H1 (cell line): Measurements from ENCODE around the gene GANAB.

Source experiments
- CTCF ChIP-seq, 3 experiments: IDR thresholded peaks; 1 replicate in 2 of 3; 2 replicates in 1 of 3; pipeline versions ENCODE4 v1.5.1 to v1.6.1; 2011; ENCODE audit warnings: low read length in 3 of 3, mild to moderate bottlenecking in 3 of 3, inconsistent platforms in 2 of 3, low read depth in 1 of 3, moderate library complexity in 1 of 3; ENCODE audit not compliant: insufficient read depth in 1 of 3; ENCODE audit errors: control extremely low read depth in 1 of 3
- EP300 ChIP-seq, 2 experiments: IDR thresholded peaks; 1 replicate in 1 of 2; 2 replicates in 1 of 2; pipeline ENCODE4 v1.6.1; 2011 to 2012; ENCODE audit warnings: low read depth in 2 of 2, low read length in 2 of 2, mild to moderate bottlenecking in 2 of 2, borderline replicate concordance in 1 of 2, inconsistent platforms in 1 of 2, moderate library complexity in 1 of 2

- TF ChIP-seq EP300 (IDR thresholded peaks at IDR 0.05; ENCODE audit: borderline replicate concordance in 1 of 2, low read depth in 2 of 2, low read length in 2 of 2) (peak in 1 of 2 experiments; percentile 71; a peak in 1 of 3 replicates), CTCF (IDR thresholded peaks at IDR 0.05; ENCODE audit: control extremely low read depth in 1 of 3, insufficient read depth in 1 of 3, low read depth in 1 of 3, low read length in 3 of 3) (no peak)
Measured at GRCh38 chr11:62591448-62592145, 54.8 kb downstream of the GANAB start, which contains the start of gene TUT1.
